ENCODE results near the gene SLC24A3.

The SLC24A3 gene

GRCh38 chr20:19308146-19308545, 95.7 kb downstream of the SLC24A3 start:
- DNase-seq = no peak

- DNase-seq = no peak
Observed at GRCh38 chr20:19310541-19310940, 98.1 kb downstream of the SLC24A3 start.

GRCh38 chr20:19313342-19314069, 101.1 kb downstream of the SLC24A3 start:
- no peak for DNase-seq

- DNase-seq = no peak
Observed at GRCh38 chr20:19314621-19315020, 102.2 kb downstream of the SLC24A3 start.

GRCh38 chr20:19317237-19318069, 105.0 kb downstream of the SLC24A3 start:
- no peak for DNase-seq

GRCh38 chr20:19318610-19319009, 106.2 kb downstream of the SLC24A3 start:
- no peak for DNase-seq

- no peak for DNase-seq
Observed at GRCh38 chr20:19320005-19320404, 107.6 kb downstream of the SLC24A3 start.

- DNase-seq = no peak
Observed at GRCh38 chr20:19321176-19321575, 108.7 kb downstream of the SLC24A3 start.

- DNase-seq = no peak
Observed at GRCh38 chr20:19322061-19322985, 109.9 kb downstream of the SLC24A3 start.

- no peak for DNase-seq
Observed at GRCh38 chr20:19327401-19327800, 115.0 kb downstream of the SLC24A3 start.

- no peak for DNase-seq
Observed at GRCh38 chr20:19328676-19329075, 116.2 kb downstream of the SLC24A3 start.

GRCh38 chr20:19330038-19330437, 117.6 kb downstream of the SLC24A3 start:
- no peak for DNase-seq

- DNase-seq = no peak
Observed at GRCh38 chr20:19330731-19331130, 118.3 kb downstream of the SLC24A3 start.

GRCh38 chr20:19333563-19333962, 121.1 kb downstream of the SLC24A3 start:
- no peak for DNase-seq

GRCh38 chr20:19335341-19335740, 122.9 kb downstream of the SLC24A3 start:
- no peak for DNase-seq

GRCh38 chr20:19335916-19336315, 123.5 kb downstream of the SLC24A3 start:
- no peak for DNase-seq

GRCh38 chr20:19336631-19337030, 124.2 kb downstream of the SLC24A3 start:
- DNase-seq = no peak

GRCh38 chr20:19338380-19338779, 125.9 kb downstream of the SLC24A3 start:
- DNase-seq = no peak

- DNase-seq = no peak
Observed at GRCh38 chr20:19338960-19339359, 126.5 kb downstream of the SLC24A3 start.

- no peak for DNase-seq
Observed at GRCh38 chr20:19341348-19342053, 129.1 kb downstream of the SLC24A3 start.

- DNase-seq = no peak
Observed at GRCh38 chr20:19344341-19344740, 131.9 kb downstream of the SLC24A3 start.

- no peak for DNase-seq
Observed at GRCh38 chr20:19347943-19348456, 135.6 kb downstream of the SLC24A3 start.

All from Kasumi-1 (cell line).